Bronchial epithelial cell (primary cell): ENCODE results near the gene SNAP25. TPM values are rescaled to one million over a fixed set of nuclear protein-coding genes. Genes with fewer than 3 reads are reported as not detected.

Experiments
- DNase-seq: peaks from one replicate; pipeline ENCODE4 v3.0.0-alpha.2; 2010; ENCODE audit warnings: low read depth
- FAIRE-seq: peaks from 2 replicates; lab custom pipeline; 2011; peaks lifted over from hg19 to GRCh38; lab: Jason Lieb, UNC
- H3K27me3 ChIP-seq: 2 replicates; pipeline ENCODE4 v1.5.1; 2011; ENCODE audit warnings: low read length; ENCODE audit not compliant: control insufficient read depth, insufficient read depth
- H3K36me3 ChIP-seq: 2 replicates; pipeline ENCODE4 v1.5.1; 2011; ENCODE audit warnings: low read length; ENCODE audit not compliant: control insufficient read depth, insufficient read depth
- H3K4me3 ChIP-seq: 2 replicates; pipeline ENCODE4 v1.5.1; 2011; ENCODE audit warnings: mild to moderate bottlenecking, low read depth, low read length, control low read depth
- CTCF ChIP-seq: IDR thresholded peaks from 2 replicates; pipeline ENCODE4 v1.5.1; 2011; ENCODE audit warnings: mild to moderate bottlenecking, moderate library complexity, low read length, control low read depth, inconsistent platforms; ENCODE audit not compliant: insufficient read depth, severe bottlenecking
- total RNA-seq: library from RNA; depleted of rRNA; stranded (reverse); fragments of >200 nt; gene quantifications from 2 replicates; pipeline ENCODE4 v1.2.1, GENCODE V29; 2014

The SNAP25 gene
- total RNA-seq = not detected in 2 replicates

DNA sequence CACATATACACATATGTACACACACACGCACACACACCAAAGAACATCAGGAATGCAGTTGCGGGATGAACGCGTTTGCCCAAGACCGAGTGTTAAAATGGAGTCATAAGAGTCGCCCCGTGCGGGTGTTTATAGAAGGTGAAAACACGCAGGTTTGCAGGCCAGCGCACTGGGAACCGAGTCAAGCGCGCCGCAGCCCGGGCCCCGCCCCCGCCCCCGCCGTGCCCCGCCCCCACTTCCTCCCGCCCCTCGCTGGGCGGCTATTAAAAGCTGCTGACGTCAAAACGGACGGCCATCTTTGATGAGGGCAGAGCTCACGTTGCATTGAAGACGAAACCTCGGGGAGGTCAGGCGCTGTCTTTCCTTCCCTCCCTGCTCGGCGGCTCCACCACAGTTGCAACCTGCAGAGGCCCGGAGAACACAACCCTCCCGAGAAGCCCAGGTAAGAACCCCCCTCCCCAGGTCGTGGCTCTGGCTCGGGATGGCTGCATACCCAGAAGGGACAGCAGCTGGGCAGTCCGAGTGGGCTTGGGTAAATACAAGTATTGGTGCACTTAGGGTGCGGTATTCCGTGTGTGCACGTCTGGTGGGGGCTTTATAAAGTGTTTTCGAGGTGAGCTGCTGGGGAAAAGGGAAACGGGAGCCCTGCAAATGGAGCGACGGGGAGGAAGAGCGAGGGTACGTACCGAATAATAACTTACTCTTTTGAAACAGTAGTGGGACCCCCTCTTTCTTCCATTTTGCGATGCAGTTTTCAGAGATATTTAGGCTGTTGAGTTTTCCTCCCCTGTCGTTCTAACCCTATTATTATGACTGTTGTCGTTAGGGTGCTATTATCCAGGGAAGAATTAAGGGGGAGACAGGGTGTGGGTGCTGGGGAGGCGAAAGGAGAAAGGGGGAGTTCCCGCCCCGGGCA lies at the start of gene SNAP25:
TSS of gene SNAP25 (plus strand) at position 295 of the 916 bp plus-strand sequence. CDS start 56,662 bp downstream, outside the sequence.
- H3K4me3 ChIP-seq = peak within 1 kb of the TSS; percentile 34
- no peak for TF ChIP-seq CTCF
- H3K27me3 ChIP-seq = peaks cover 3% of the 10 kb centered on the region
- no peaks in the 10 kb centered on the region for H3K36me3 ChIP-seq
- peak; percentile 65 for DNase-seq
- no peak for FAIRE-seq

DNA sequence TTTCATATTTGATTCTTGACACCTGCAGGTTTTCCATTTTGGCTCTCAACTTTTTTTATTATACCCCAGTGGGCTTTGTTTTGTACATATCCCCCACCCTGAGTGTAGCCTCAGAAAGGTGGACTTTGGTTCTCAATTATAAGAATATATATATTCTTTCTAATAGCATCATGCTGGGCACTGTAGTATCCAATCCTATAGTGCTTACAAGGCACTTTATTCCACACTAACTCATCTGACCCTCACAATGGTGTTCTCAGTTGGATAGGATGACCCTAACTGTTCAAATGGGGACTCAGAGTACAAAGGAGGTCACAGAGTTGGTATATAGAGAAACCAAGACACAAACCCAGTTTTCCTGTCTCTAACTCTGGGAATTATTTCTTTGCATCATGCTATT lies 48.9 kb upstream of the SNAP25 start:
- Histone ChIP-seq H3K4me3 (no peak overlapping the region), H3K27me3 (no peaks in the 10 kb centered on the region), H3K36me3 (no peaks in the 10 kb centered on the region)
- no peak for DNase-seq
- FAIRE-seq = no peak
- no peak for TF ChIP-seq CTCF

DNA sequence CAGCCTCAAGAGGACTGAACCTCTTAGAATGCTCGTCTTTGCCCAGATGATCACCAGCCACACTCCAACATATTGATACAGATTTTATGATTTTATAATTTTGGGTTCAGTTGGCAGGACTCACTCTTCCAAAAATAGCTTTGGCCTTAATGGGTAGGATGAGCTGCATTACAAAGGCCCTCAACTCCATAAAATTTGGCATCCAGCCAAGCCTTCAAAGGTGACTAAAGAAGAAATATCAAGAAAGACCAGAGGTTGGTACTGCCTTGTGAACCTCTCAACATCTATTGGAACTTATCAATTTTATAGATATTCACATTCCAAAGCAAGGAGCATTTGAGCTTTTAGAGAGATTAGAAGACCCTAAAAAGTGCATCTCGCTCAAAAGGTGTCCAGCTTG lies 48.4 kb upstream of the SNAP25 start:
- H3K36me3 ChIP-seq = no peaks in the 10 kb centered on the region
- TF ChIP-seq CTCF = no peak
- no peak for FAIRE-seq

GRCh38 chr20:10171864-10172751 lies 46.5 kb upstream of the SNAP25 start:
- DNase-seq (peak; percentile 46), FAIRE-seq (no peak)
- peak overlapping the region; percentile 34 for H3K4me3 ChIP-seq
- H3K27me3 ChIP-seq = no peaks in the 10 kb centered on the region
- no peaks in the 10 kb centered on the region for H3K36me3 ChIP-seq
- no peak for TF ChIP-seq CTCF

More for the DNA sequence above, 48.4 kb upstream of the SNAP25 start:
- Histone ChIP-seq H3K27me3 (no peaks in the 10 kb centered on the region), H3K4me3 (no peak overlapping the region)
- DNase-seq = no peak

DNA sequence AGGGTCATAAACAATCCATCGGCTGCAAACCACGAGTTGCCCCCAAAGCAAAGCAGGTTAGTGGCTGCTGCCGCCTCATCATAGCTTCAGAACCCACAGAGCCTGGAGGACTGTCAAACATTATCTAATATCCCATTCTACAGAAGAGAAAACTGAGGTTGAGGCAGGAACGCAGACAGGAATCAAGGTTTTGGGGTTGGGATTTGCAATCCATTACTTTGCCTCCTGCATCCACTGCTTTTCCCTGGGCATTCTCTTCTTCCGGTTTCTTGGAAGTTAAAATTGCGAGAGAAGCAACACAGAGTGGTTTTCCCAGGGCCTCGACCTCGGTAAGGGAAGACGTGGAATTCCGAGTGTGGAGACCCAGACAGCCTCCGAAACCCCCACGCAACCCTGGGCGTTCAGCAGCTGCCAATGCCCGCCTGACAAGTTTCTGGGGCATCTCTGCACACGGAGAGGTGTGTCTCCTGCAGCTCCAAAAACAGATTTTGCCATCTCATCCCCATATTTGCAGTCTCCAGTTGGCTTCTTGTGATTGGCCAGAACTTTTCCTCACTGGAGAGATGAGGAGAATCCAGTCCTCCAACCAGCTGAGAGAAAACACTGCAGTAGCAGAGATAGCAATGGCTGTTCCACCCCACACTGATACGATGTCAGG lies 45.5 kb upstream of the SNAP25 start:
- no peak overlapping the region for H3K4me3 ChIP-seq

More for the DNA sequence above, 45.5 kb upstream of the SNAP25 start:
- no peak for TF ChIP-seq CTCF
- Histone ChIP-seq H3K27me3 (no peaks in the 10 kb centered on the region), H3K36me3 (no peaks in the 10 kb centered on the region)
- FAIRE-seq = no peak
- no peak for DNase-seq
